Measurements from ENCODE around the gene ADI1.
"Not testable (repeated sequence)": the region's sequence is repeated elsewhere in the genome, so short reads cannot be mapped to it uniquely, and the experiment has no call there.

ADI1 gene

GRCh38 chr2:3527886-3528785 is 8.8 kb upstream of the ADI1 start:
- no peak for DNase-seq

GRCh38 chr2:3526871-3527270 is 7.5 kb upstream of the ADI1 start:
- DNase-seq = no peak

GRCh38 chr2:3523551-3524041 is 4.3 kb upstream of the ADI1 start:
- no peak for DNase-seq

GRCh38 chr2:3522961-3523421 is 3.7 kb upstream of the ADI1 start:
- DNase-seq = no peak

GRCh38 chr2:3520591-3520990 is 1.3 kb upstream of the ADI1 start:
- no peak for DNase-seq

GRCh38 chr2:3518496-3519254 is 656 bp downstream of the ADI1 start:
- peak; percentile 99 for DNase-seq

GRCh38 chr2:3517948-3518495 is 1.3 kb downstream of the ADI1 start:
- no peak for DNase-seq

- DNase-seq = no peak
These were observed 2.5 kb downstream of the ADI1 start for GRCh38 chr2:3516831-3517230.

- DNase-seq = not testable (repeated sequence)
These were observed 3.9 kb downstream of the ADI1 start for GRCh38 chr2:3515438-3515837.

GRCh38 chr2:3513026-3513810 is 6.1 kb downstream of the ADI1 start:
- no peak for DNase-seq

GRCh38 chr2:3512086-3512485 is 7.2 kb downstream of the ADI1 start:
- DNase-seq = no peak

GRCh38 chr2:3505771-3506170 is 13.6 kb downstream of the ADI1 start:
- DNase-seq = no peak

- no peak for DNase-seq
These were observed 14.6 kb downstream of the ADI1 start for GRCh38 chr2:3504741-3505140.

GRCh38 chr2:3503483-3503882 is 15.8 kb downstream of the ADI1 start:
- no peak for DNase-seq

GRCh38 chr2:3503046-3503445 is 16.3 kb downstream of the ADI1 start:
- DNase-seq = no peak

GRCh38 chr2:3500326-3500899 is 18.9 kb downstream of the ADI1 start:
- DNase-seq = no peak

GRCh38 chr2:3498783-3499394 is 20.4 kb downstream of the ADI1 start:
- DNase-seq = no peak

GRCh38 chr2:3496708-3497080 is 22.6 kb downstream of the ADI1 start:
- DNase-seq = not testable (repeated sequence)

- no peak for DNase-seq
These were observed 24.2 kb downstream of the ADI1 start for GRCh38 chr2:3494984-3495666.

GRCh38 chr2:3493615-3494007 is 25.7 kb downstream of the ADI1 start:
- no peak for DNase-seq

GRCh38 chr2:3492951-3493614 is 26.2 kb downstream of the ADI1 start:
- DNase-seq = no peak
